Endodermal cell (in vitro differentiated cells): Measurements from ENCODE around the gene CFAP251. TPM values are rescaled to one million over a fixed set of nuclear protein-coding genes. Genes with fewer than 3 reads are reported as not detected.

Source experiments
- DNase-seq: peaks from one replicate; pipeline ENCODE4 v3.0.0-alpha.2; 2017
- H3K27ac ChIP-seq: 2 replicates; pipeline ENCODE4 v1.5.1; 2013; ENCODE audit warnings: mild to moderate bottlenecking, low read depth, low read length, moderate library complexity
- H3K27me3 ChIP-seq: 2 replicates; pipeline ENCODE4 v1.6.1; 2013; ENCODE audit warnings: mild to moderate bottlenecking, low read length, moderate library complexity; ENCODE audit not compliant: insufficient read depth, control insufficient read depth, poor library complexity, severe bottlenecking
- H3K36me3 ChIP-seq: 2 replicates; pipeline ENCODE4 v1.7.0; 2013; ENCODE audit warnings: mild to moderate bottlenecking, low read length, moderate library complexity; ENCODE audit not compliant: control insufficient read depth, insufficient read depth
- H3K4me1 ChIP-seq: one replicate; pipeline ENCODE4 v1.7.0; 2013; ENCODE audit warnings: low read length; ENCODE audit not compliant: control insufficient read depth, insufficient read depth
- H3K4me3 ChIP-seq: 2 replicates; pipeline ENCODE4 v1.5.1; 2013; ENCODE audit warnings: mild to moderate bottlenecking, low read length, moderate library complexity
- H3K9ac ChIP-seq: 2 replicates; pipeline ENCODE4 v1.6.1; 2013; ENCODE audit warnings: mild to moderate bottlenecking, low read length, moderate library complexity; ENCODE audit not compliant: poor library complexity, severe bottlenecking; ENCODE audit errors: extremely low read depth
- H3K9me3 ChIP-seq: 2 replicates; pipeline ENCODE4 v1.6.1; 2013; ENCODE audit warnings: mild to moderate bottlenecking, low read length, moderate library complexity; ENCODE audit not compliant: control insufficient read depth
- H3K27ac Mint-ChIP-seq: 2 replicates; pipeline ENCODE4 v1.8.0; 2020; ENCODE audit warnings: mixed read lengths
- H3K27me3 Mint-ChIP-seq: 2 replicates; pipeline ENCODE4 v1.8.0; 2021; ENCODE audit warnings: mild to moderate bottlenecking, mixed read lengths; ENCODE audit not compliant: insufficient read depth
- H3K36me3 Mint-ChIP-seq: 2 replicates; pipeline ENCODE4 v1.8.0; 2020; ENCODE audit warnings: low read depth, mixed read lengths
- H3K4me1 Mint-ChIP-seq: 2 replicates; pipeline ENCODE4 v1.8.0; 2020; ENCODE audit warnings: mixed read lengths
- H3K4me3 Mint-ChIP-seq: 2 replicates; pipeline ENCODE4 v1.8.0; 2020; ENCODE audit warnings: mild to moderate bottlenecking, moderate library complexity, mixed read lengths
- H3K9me3 Mint-ChIP-seq: 2 replicates; pipeline ENCODE4 v1.8.0; 2020; ENCODE audit warnings: mild to moderate bottlenecking, mixed read lengths
- WGBS, 2 experiments: methylation state at CpG; one replicate each; pipeline versions ENCODE4 v1.1.5 to v1.1.7; 2013; ENCODE audit warnings: missing lambda C conversion rate in 2 of 2, mixed read lengths in 1 of 2; ENCODE audit not compliant: insufficient coverage in 1 of 2, insufficient read length in 1 of 2; 5-methylcytosine and 5-hydroxymethylcytosine counted together
- total RNA-seq, 2 donors: library from RNA; stranded (reverse); fragmentation: NEBNext Ultra II Directional in 1 of 2; extraction: Animal tissue kit (Norgen Biotek cat#: 25700) in 1 of 2; gene quantifications; 2 replicates in 1 of 2; 3 replicates in 1 of 2; pipeline ENCODE4 v1.2.1, GENCODE V29; 2021
- TF ChIP-seq, protein P1 (sequence below): fragments of 200-600 bp; sonication (generic); conservative IDR thresholded peaks from 2 replicates; pipeline ENCODE4 v1.5.0; 2021; ENCODE audit warnings: antibody characterized with exemption, mild to moderate bottlenecking

The CFAP251 gene
- total RNA-seq, 2 donors from 2014 or later, result 3.4 to 11.2 TPM

DNA sequence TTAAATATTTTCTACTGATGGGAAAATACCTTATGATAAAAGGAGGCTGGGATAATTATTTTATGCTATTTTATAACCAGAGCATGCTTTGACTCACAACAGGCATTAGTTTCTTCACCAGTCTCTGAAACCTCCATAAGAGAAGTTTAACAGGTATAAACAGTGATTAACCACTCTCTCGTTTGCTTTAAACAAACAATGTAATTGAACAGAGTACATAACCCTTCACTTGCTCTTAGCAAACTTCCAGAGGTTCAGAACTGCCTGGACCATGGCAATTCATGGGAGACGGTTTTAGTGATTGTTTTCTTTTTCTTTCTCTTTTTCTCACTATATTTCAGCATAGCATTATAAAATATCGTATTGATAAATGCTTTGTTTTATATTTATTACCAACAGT, 35.3 kb downstream of the CFAP251 start:
- H3K9me3 Mint-ChIP-seq, result peaks cover 4% of the 10 kb centered on the region
- Histone ChIP-seq H3K4me1 (no peaks in the 10 kb centered on the region), H3K27ac (no peak overlapping the region), H3K27me3 (no peaks in the 10 kb centered on the region), H3K9me3 (peaks cover 10% of the 10 kb centered on the region), H3K4me3 (no peak overlapping the region), H3K36me3 (no peaks in the 10 kb centered on the region), H3K9ac (no peak overlapping the region)
- TF ChIP-seq, protein P1, sequence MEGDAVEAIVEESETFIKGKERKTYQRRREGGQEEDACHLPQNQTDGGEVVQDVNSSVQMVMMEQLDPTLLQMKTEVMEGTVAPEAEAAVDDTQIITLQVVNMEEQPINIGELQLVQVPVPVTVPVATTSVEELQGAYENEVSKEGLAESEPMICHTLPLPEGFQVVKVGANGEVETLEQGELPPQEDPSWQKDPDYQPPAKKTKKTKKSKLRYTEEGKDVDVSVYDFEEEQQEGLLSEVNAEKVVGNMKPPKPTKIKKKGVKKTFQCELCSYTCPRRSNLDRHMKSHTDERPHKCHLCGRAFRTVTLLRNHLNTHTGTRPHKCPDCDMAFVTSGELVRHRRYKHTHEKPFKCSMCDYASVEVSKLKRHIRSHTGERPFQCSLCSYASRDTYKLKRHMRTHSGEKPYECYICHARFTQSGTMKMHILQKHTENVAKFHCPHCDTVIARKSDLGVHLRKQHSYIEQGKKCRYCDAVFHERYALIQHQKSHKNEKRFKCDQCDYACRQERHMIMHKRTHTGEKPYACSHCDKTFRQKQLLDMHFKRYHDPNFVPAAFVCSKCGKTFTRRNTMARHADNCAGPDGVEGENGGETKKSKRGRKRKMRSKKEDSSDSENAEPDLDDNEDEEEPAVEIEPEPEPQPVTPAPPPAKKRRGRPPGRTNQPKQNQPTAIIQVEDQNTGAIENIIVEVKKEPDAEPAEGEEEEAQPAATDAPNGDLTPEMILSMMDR, result no peak
- 94 to 96% methylated on average over 2 of the region's 3 CpGs for WGBS, 2 experiments
- H3K4me1 Mint-ChIP-seq, result peaks cover 3% of the 10 kb centered on the region
- no peak for DNase-seq
- H3K27me3 Mint-ChIP-seq, result peaks cover 1% of the 10 kb centered on the region
- H3K4me3 Mint-ChIP-seq, result no peak overlapping the region
- H3K36me3 Mint-ChIP-seq, result no peaks in the 10 kb centered on the region
- no peak overlapping the region for H3K27ac Mint-ChIP-seq

DNA sequence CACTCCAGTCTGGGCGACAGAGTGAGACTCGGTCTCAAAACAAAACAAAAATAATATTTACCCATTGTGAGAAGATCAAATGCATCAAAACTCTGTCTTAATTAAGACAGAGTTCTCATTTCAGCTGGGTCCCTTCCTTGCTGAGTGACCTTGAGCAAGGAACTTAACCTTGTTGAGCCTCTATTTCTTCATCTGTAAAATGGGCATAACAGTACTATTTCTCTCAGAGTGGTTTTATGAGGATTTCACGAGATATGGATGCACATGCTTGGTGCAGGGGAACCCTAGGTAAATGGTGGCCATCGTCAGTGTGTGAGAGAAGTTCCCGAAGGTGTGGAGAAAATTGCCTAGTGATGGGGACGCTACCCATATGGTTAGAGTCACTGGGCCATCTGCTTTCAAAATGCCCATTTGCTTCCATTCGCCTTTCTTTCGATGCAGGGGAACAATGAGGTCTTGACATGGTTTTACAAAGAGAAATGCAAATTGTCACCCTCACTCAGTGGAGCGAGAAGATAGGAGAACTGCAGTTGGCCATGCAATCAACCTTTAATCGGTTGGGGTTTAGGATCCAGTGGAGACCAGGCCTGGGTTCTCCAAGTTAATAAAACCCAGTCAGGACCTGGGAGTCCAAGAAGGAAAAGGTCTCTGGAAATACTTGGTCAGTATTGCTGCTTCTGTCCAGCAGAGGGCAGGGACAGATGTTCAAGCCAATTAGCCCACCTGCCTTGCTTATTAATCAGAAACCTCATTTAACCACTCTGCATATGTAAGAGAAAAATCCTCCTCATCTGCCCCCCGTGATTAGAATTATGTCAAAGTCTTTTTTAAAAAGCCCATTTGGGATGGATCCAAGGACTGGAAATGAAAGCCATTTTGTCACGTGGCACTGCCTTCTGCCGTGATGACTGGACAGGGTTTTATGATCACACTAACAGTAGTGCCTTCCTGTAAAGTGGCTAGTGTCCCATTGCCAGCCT, 37.2 kb downstream of the CFAP251 start:
- Mint-ChIP-seq H3K4me1 (peaks cover 4% of the 10 kb centered on the region), H3K27me3 (peaks cover 2% of the 10 kb centered on the region), H3K27ac (no peak overlapping the region), H3K36me3 (no peaks in the 10 kb centered on the region), H3K9me3 (peaks cover 4% of the 10 kb centered on the region), H3K4me3 (no peak overlapping the region)
- peaks cover 10% of the 10 kb centered on the region for H3K9me3 ChIP-seq
- H3K4me3 ChIP-seq, result no peak overlapping the region
- H3K4me1 ChIP-seq, result no peaks in the 10 kb centered on the region
- TF ChIP-seq, protein P1, result peak; percentile 80
- H3K27me3 ChIP-seq, result no peaks in the 10 kb centered on the region
- no peak overlapping the region for H3K9ac ChIP-seq
- no peak for DNase-seq
- H3K36me3 ChIP-seq, result no peaks in the 10 kb centered on the region
- no peak overlapping the region for H3K27ac ChIP-seq
- 93 to 94% methylated on average over 13 of the region's 13 CpGs for WGBS, 2 experiments

DNA sequence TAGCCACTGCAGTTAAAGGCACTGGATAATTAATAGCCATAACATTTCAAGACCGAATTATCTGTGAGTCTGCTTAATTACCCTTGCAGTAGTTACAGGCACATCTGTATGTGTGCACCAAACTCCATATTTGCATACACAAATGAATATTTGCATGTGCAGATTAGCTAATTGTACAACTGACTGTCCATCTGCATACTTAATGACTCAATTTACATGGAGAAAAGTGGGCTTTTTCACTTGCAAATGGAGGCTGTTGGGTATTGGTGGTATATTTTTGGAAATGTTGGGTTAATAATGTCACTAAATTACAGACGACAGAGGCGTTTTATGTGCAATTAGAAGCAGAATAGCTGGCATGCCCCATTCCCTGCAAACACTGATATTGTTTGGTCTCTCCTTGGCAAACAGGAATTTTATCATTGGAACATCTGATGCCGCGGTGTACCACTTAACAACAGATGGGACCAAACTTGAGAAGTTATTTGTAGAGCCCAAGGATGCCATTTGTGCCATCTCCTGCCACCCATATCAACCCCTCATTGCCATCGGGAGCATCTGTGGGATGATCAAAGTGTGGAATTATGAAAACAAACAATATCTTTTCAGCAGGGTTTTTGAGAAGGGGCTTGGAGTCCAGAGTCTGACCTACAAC, 39.6 kb downstream of the CFAP251 start:
- H3K27me3 Mint-ChIP-seq, result peaks cover 2% of the 10 kb centered on the region
- H3K9me3 ChIP-seq, result peaks cover 10% of the 10 kb centered on the region
- no peak overlapping the region for H3K4me3 ChIP-seq
- TF ChIP-seq, protein P1, result no peak
- H3K9me3 Mint-ChIP-seq, result peaks cover 3% of the 10 kb centered on the region
- no peaks in the 10 kb centered on the region for H3K27me3 ChIP-seq
- H3K36me3 Mint-ChIP-seq, result no peaks in the 10 kb centered on the region
- H3K36me3 ChIP-seq, result peaks cover 5% of the 10 kb centered on the region
- no peak overlapping the region for H3K27ac ChIP-seq
- no peak overlapping the region for H3K27ac Mint-ChIP-seq
- 93 to 98% methylated on average over 5 to 6 of the region's 6 CpGs for WGBS, 2 experiments
- no peak overlapping the region for H3K9ac ChIP-seq
- H3K4me1 ChIP-seq, result no peaks in the 10 kb centered on the region
- H3K4me3 Mint-ChIP-seq, result no peak overlapping the region
- no peak for DNase-seq
- peaks cover 4% of the 10 kb centered on the region for H3K4me1 Mint-ChIP-seq
